ENCODE data around the gene ACOT8.

- TF ChIP-seq POLR2A (IDR thresholded peaks at IDR 0.05) (no peak), CTCF (IDR thresholded peaks at IDR 0.05 in 8 of 11, conservative IDR thresholded peaks at IDR 0.05 in 3 of 11) (no peak), POLR2AphosphoS5 (IDR thresholded peaks at IDR 0.05) (no peak)
Observed at GRCh38 chr20:45845452-45845851, 11.7 kb downstream of the ACOT8 start.

Measured in spleen (tissue), 7 donors.